ENCODE results near the gene ACOT4. TPM values are rescaled to one million over a fixed set of nuclear protein-coding genes. Genes with fewer than 3 reads are reported as not detected.

ACOT4 gene
- total RNA-seq, 4 donors from 2014 or later, result 3.5 to 10.4 (median 5.5) TPM

DNA sequence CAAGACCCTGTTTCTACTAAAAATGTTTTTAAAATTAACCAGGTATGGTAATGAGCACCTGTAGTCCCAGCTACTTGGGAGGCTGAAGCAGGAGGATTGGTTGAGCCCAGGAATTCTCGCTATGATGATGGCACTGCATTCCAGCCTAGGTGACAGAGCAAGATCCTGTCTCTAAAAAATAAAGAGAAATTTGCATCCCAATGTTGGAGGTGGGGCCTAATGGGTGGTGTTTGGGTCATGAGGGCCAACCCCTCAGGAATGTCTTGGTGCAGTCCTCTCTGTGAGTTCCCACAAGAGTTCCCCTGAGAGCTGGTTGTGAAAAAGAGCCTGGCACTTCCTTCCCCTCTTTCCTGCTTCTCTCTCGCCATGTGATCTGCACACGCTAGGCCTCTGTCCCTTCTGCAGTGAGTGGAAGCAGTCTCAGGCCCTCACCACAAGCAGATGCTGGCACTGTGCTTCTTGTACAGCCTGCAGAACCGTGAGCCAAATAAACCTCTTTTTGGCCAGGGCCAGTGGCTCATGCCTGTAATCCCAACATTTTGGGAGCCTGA is 31.9 kb downstream of the ACOT4 start:
- TF ChIP-seq, protein P1, sequence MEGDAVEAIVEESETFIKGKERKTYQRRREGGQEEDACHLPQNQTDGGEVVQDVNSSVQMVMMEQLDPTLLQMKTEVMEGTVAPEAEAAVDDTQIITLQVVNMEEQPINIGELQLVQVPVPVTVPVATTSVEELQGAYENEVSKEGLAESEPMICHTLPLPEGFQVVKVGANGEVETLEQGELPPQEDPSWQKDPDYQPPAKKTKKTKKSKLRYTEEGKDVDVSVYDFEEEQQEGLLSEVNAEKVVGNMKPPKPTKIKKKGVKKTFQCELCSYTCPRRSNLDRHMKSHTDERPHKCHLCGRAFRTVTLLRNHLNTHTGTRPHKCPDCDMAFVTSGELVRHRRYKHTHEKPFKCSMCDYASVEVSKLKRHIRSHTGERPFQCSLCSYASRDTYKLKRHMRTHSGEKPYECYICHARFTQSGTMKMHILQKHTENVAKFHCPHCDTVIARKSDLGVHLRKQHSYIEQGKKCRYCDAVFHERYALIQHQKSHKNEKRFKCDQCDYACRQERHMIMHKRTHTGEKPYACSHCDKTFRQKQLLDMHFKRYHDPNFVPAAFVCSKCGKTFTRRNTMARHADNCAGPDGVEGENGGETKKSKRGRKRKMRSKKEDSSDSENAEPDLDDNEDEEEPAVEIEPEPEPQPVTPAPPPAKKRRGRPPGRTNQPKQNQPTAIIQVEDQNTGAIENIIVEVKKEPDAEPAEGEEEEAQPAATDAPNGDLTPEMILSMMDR (IDR thresholded peaks at IDR 0.05; ENCODE audit: low read depth), result no peak

DNA sequence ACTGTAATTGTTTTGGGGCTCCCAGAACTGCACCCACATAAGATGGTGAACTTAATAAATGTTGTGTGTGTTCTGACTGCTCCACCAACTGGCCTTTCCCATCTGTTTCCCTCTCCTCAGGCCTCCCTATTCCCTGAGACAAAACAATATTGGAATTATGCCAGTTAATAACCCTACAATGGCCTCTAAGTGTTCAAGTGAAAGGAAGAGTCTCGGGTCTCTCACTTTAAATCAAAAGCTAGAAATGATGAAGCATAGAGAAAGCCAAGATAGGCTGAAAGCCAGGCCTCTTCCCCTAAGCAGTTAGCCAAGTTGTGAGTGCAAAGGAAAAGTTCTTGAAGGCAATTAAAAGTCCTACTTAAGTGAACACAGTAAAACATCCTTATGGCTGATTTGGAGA is 34.0 kb downstream of the ACOT4 start:
- TF ChIP-seq, protein P1 (IDR thresholded peaks at IDR 0.05; ENCODE audit: low read depth), result no peak

DNA sequence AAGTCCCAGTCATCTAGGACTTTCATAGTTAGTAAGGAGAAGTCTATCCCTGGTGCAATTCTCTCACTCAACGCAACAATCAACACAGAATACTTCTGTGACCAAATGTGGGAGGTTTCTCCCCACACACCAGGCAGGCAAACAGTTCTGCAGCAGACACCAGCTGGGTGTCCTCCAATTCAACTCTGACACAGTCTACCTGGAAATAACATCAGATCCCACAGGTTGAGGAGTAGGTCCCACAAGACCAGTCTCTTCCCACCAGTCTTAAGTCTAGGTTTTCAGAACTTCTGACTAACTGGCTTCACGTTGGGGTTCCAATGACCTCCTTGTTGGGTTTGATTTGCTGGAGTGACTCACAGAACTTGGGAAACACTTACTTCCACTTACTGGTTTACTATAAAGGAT is 35.5 kb downstream of the ACOT4 start:
- TF ChIP-seq, protein P1 (IDR thresholded peaks at IDR 0.05; ENCODE audit: low read depth), result no peak

DNA sequence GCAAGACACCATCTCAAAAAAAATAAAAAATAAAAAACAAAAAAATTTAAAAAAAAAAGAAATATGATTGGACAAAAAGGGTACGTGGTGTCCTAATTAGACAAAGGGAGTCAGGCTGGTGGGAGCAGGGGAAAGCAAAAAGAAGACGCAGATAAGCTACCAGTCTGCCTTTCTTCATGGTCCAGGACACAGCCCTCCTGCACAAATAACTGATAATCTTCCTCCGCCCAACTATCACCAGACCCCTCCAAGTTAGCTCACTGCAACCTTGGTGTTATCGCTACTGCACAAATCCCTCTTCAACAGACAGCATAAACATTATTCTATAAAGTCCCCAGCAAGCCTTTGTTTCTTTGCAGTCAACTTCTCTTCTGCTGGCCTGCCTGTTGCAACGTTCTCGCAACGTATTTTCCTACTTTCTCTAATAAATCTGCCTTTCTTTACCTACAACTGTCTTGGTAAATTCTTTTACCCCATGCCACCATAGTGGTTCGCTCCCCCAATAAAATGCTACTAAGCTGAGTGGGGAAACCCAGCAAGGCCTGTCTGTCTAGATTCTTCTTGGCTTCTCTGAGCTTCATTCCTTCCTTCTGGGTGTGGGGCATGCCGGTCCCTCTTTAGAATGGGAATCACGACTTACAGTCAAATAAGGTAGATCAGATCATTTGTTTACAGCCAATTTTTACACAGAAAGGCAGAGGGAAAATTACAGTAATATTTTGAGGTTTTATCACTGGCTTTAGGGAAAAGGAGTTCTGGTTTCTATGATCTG is 38.5 kb downstream of the ACOT4 start:
- TF ChIP-seq, protein P1 (IDR thresholded peaks at IDR 0.05; ENCODE audit: low read depth), result no peak

DNA sequence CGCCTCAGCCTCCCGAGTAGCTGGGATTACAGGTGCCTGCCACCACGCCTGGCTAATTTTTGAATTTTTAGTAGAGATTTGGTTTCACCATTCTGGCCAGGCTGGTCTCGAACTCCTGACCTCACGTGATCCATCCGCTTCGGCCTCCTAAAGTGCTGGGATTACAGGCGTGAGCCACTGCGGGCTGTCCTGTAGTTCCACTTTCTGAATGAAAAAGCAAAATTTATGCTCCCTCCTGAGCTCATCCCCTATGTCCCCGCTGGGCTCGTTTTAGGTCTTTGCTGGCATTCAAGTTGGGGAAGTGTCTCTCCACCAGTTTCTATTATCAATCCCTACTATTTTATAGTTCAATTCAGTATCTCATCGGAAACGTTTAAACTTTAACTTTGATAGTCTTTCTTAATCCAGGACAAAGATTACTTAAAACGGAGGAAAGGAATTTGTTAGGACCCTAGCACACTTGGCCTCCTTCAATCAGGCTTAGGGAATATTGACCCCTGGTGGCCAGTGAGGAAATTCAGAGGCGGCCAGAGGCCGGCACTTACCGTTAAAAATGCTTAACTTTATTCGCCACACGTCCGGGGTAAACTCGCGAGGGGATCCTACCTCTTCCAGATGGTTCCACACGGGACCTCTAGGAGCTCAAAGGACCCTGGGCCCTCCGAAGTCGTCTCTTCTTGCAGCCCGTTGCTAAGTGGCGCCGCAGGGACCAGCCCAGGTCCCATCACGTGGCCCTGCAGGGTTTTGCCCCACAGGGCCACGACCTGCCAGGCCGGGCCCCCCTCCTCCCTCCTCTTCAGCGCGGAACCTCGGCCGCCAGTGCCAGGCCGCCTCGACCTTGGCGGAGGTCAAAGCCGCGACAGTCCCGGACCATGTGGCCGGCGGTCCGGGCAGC is 41.7 kb downstream of the ACOT4 start:
- TF ChIP-seq, protein P1 (IDR thresholded peaks at IDR 0.05; ENCODE audit: low read depth), result no peak

DNA sequence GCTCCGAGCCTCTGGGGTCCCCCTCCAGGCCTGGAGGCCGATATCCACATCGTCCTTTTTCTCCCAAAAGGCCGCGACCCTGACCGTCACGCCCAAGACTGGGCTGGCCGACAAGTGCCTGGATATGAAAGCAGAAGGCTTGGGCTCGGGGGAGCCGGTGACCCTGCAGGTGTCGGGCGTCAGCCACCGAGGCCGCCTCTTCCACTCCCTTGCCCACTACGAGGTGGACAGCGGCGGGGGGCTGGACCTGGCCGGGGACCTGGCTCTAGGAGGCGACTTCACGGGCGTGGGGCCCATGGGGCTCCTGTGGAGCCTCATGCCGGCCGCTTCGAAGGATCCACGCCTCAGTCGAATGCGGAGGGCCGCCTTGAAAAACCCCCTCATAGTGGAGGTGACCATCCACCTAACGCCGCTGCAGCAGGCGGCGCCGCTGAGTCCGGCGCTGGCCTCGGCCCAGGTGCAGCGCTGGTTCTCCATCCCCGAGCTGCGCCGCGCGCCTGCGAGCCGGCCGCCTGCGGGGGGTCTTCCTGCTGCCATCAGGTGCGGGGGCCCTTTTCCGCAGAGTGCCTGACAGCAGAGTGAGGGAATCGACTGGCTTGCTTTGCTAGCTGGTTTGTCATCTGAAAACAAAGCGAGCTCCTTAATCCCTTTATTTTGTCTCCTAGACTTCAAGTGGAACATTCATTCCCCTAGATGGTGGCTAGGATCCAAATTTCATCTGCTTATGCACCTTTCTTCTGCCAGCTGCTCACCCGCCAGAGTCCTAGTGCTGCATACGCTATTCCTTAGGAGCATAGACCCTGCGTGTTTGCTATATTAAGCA is 42.5 kb downstream of the ACOT4 start:
- TF ChIP-seq, protein P1 (IDR thresholded peaks at IDR 0.05; ENCODE audit: low read depth), result no peak

Measured in subcutaneous adipose tissue (tissue), 4 donors.